Endothelial cell (in vitro differentiated cells): ENCODE measurements around the gene GREB1. TPM values are rescaled to one million over a fixed set of nuclear protein-coding genes. Genes with fewer than 3 reads are reported as not detected.

Experiments
- DNase-seq: peaks from one replicate; pipeline ENCODE4 v3.0.0; 2021; ENCODE audit warnings: low spot score
- H3K27ac Mint-ChIP-seq: one replicate; pipeline ENCODE4 v1.8.0; 2021; ENCODE audit warnings: mixed read lengths, inconsistent platforms; ENCODE audit not compliant: unreplicated experiment
- H3K27me3 Mint-ChIP-seq: one replicate; pipeline ENCODE4 v1.8.0; 2021; ENCODE audit warnings: mild to moderate bottlenecking, moderate library complexity, mixed read lengths, inconsistent platforms; ENCODE audit not compliant: unreplicated experiment
- H3K36me3 Mint-ChIP-seq: one replicate; pipeline ENCODE4 v1.8.0; 2021; ENCODE audit warnings: mild to moderate bottlenecking, low read depth, mixed read lengths, inconsistent platforms; ENCODE audit not compliant: unreplicated experiment
- H3K4me1 Mint-ChIP-seq: one replicate; pipeline ENCODE4 v1.8.0; 2021; ENCODE audit warnings: mild to moderate bottlenecking, mixed read lengths, inconsistent platforms; ENCODE audit not compliant: unreplicated experiment
- H3K4me3 Mint-ChIP-seq: one replicate; pipeline ENCODE4 v1.8.0; 2021; ENCODE audit warnings: mild to moderate bottlenecking, mixed read lengths, inconsistent platforms; ENCODE audit not compliant: unreplicated experiment
- H3K9me3 Mint-ChIP-seq: one replicate; pipeline ENCODE4 v1.8.0; 2021; ENCODE audit warnings: mixed read lengths, inconsistent platforms; ENCODE audit not compliant: unreplicated experiment
- CTCF ChIP-seq: fragments of 200-600 bp; sonication (generic); IDR thresholded peaks from one replicate; pipeline ENCODE4 v1.5.0; 2021; ENCODE audit warnings: antibody characterized with exemption; ENCODE audit not compliant: unreplicated experiment
- total RNA-seq: library from RNA; stranded (reverse); fragmentation: NEBNext Ultra II Directional; extraction: Animal tissue kit (Norgen Biotek cat#: 25700); gene quantifications from one replicate; pipeline ENCODE4 v1.2.1, GENCODE V29; 2021; ENCODE audit not compliant: unreplicated experiment

The GREB1 gene
- total RNA-seq, 1 donor from 2014 or later: 35.9 TPM

DNA sequence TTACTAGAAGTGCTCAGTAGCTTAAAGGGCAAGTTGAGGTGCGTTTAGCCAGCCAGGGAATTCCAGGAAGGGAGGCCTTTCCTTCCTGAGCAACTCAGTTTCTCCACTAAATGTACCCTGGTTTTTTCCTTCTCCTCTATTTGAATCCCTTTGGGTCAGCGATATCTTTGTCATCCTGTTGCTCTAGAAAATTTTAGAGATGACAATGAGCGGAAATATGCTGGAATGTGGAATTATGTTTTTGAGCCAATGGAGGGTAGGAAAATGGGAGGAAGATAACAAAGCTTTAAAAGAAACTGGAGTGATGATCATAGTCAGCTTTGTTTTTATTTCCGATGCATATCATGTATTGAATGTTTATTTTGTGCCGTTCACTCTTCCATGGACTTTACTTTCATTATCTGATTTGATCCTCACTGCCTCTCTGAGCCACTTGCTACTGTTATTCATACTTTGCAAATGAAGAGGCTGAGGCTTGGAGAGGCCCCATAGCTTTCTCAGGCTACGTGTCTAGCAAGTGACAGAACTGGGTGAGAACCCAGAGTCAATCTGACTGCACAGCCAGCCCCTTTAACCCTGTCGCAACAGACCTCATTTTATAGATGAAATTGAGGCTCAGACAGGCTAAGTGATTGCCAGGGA is 68.8 kb downstream of the GREB1 start:
- H3K4me3 Mint-ChIP-seq: no peak overlapping the region

GRCh38 chr2:11610624-11611242 is 76.9 kb downstream of the GREB1 start:
- DNase-seq: no peak
- Mint-ChIP-seq H3K4me1 (no peaks in the 10 kb centered on the region), H3K27ac (no peak overlapping the region), H3K27me3 (peaks cover 2% of the 10 kb centered on the region), H3K36me3 (peaks cover 10% of the 10 kb centered on the region), H3K9me3 (no peaks in the 10 kb centered on the region), H3K4me3 (no peak overlapping the region)
- TF ChIP-seq CTCF: no peak

More for the DNA sequence above, 68.8 kb downstream of the GREB1 start:
- DNase-seq: no peak
- H3K27ac Mint-ChIP-seq: no peak overlapping the region
- peaks cover 25% of the 10 kb centered on the region for H3K36me3 Mint-ChIP-seq
- no peak for TF ChIP-seq CTCF
- H3K9me3 Mint-ChIP-seq: no peaks in the 10 kb centered on the region
- peaks cover 2% of the 10 kb centered on the region for H3K27me3 Mint-ChIP-seq
- peaks cover 8% of the 10 kb centered on the region for H3K4me1 Mint-ChIP-seq

GRCh38 chr2:11611251-11611650 is 77.4 kb downstream of the GREB1 start:
- Mint-ChIP-seq H3K27ac (no peak overlapping the region), H3K9me3 (no peaks in the 10 kb centered on the region), H3K4me3 (no peak overlapping the region), H3K27me3 (peaks cover 2% of the 10 kb centered on the region), H3K36me3 (peaks cover 14% of the 10 kb centered on the region), H3K4me1 (no peaks in the 10 kb centered on the region)
- DNase-seq: no peak
- TF ChIP-seq CTCF: no peak

GRCh38 chr2:11612553-11613215 is 78.8 kb downstream of the GREB1 start:
- Mint-ChIP-seq H3K27me3 (peaks cover 6% of the 10 kb centered on the region), H3K4me3 (no peak overlapping the region), H3K27ac (no peak overlapping the region), H3K36me3 (peaks cover 25% of the 10 kb centered on the region), H3K9me3 (no peaks in the 10 kb centered on the region), H3K4me1 (peaks cover 2% of the 10 kb centered on the region)
- TF ChIP-seq CTCF: no peak
- no peak for DNase-seq

GRCh38 chr2:11613297-11613696 is 79.5 kb downstream of the GREB1 start:
- TF ChIP-seq CTCF: no peak
- Mint-ChIP-seq H3K27ac (no peak overlapping the region), H3K4me3 (no peak overlapping the region), H3K9me3 (no peaks in the 10 kb centered on the region), H3K36me3 (peaks cover 25% of the 10 kb centered on the region), H3K4me1 (peaks cover 2% of the 10 kb centered on the region), H3K27me3 (peaks cover 6% of the 10 kb centered on the region)
- DNase-seq: no peak
